GM12891 (cell line): ENCODE measurements around the gene RILPL2.
"Not testable (repeated sequence)": the region's sequence is repeated elsewhere in the genome, so short reads cannot be mapped to it uniquely, and the experiment has no call there.

Experiments
- PAX5 ChIP-seq: IDR thresholded peaks from 2 replicates; pipeline ENCODE4 v1.6.1; 2011; ENCODE audit warnings: low read length, moderate library complexity, mild to moderate bottlenecking; ENCODE audit not compliant: insufficient read depth, severe bottlenecking
- POLR2A ChIP-seq: IDR thresholded peaks from 2 replicates; pipeline ENCODE4 v1.6.1; 2011; ENCODE audit warnings: low read depth, low read length, control low read depth
- POLR2AphosphoS5 ChIP-seq: IDR thresholded peaks from 2 replicates; pipeline ENCODE4 v1.6.1; 2011; ENCODE audit warnings: low read depth, low read length, control low read depth
- POU2F2 ChIP-seq: IDR thresholded peaks from 2 replicates; pipeline ENCODE4 v1.6.1; 2011; ENCODE audit warnings: low read depth, mild to moderate bottlenecking, control low read depth, low read length, moderate library complexity
- SPI1 ChIP-seq: IDR thresholded peaks from 2 replicates; pipeline ENCODE4 v1.6.1; 2011; ENCODE audit warnings: low read depth, low read length, control low read depth
- TAF1 ChIP-seq: IDR thresholded peaks from 2 replicates; pipeline ENCODE4 v1.6.1; 2011; ENCODE audit warnings: low read depth, low read length, control low read depth

GRCh38 chr12:123368431-123368830, 68.1 kb downstream of the RILPL2 start:
- TF ChIP-seq POLR2A, POU2F2, POLR2AphosphoS5, TAF1, SPI1, PAX5: not testable (repeated sequence)
